GM12891 (cell line): ENCODE measurements around the gene MFSD8.

Experiments used
- PAX5 ChIP-seq: IDR thresholded peaks from 2 replicates; pipeline ENCODE4 v1.6.1; 2011; ENCODE audit warnings: low read length, moderate library complexity, mild to moderate bottlenecking; ENCODE audit not compliant: insufficient read depth, severe bottlenecking
- POLR2A ChIP-seq: IDR thresholded peaks from 2 replicates; pipeline ENCODE4 v1.6.1; 2011; ENCODE audit warnings: low read depth, low read length, control low read depth
- POLR2AphosphoS5 ChIP-seq: IDR thresholded peaks from 2 replicates; pipeline ENCODE4 v1.6.1; 2011; ENCODE audit warnings: low read depth, low read length, control low read depth
- POU2F2 ChIP-seq: IDR thresholded peaks from 2 replicates; pipeline ENCODE4 v1.6.1; 2011; ENCODE audit warnings: low read depth, mild to moderate bottlenecking, control low read depth, low read length, moderate library complexity
- SPI1 ChIP-seq: IDR thresholded peaks from 2 replicates; pipeline ENCODE4 v1.6.1; 2011; ENCODE audit warnings: low read depth, low read length, control low read depth
- TAF1 ChIP-seq: IDR thresholded peaks from 2 replicates; pipeline ENCODE4 v1.6.1; 2011; ENCODE audit warnings: low read depth, low read length, control low read depth

GRCh38 chr4:127922226-127922625, 42.7 kb downstream of the MFSD8 start:
- TF ChIP-seq POLR2A (no peak), TAF1 (no peak), POLR2AphosphoS5 (no peak), SPI1 (no peak), POU2F2 (no peak), PAX5 (no peak)
